ENCODE data around the gene KLK12. TPM values are rescaled to one million over a fixed set of nuclear protein-coding genes. Genes with fewer than 3 reads are reported as not detected.

Gene KLK12
- not detected in 2 replicates for polyA plus RNA-seq (2014; cell fraction: cytosol; rRNA removed)
- not detected in 2 replicates for polyA plus RNA-seq (2014; cell fraction: nucleus; rRNA removed)

- DNase-seq (ENCODE audit: low spot score) = no peak
Observed at GRCh38 chr19:51034704-51035103, at the start of gene KLK12. Gene KLK12 (minus strand): TSS chr19:51035002. CDS start chr19:51034621, 381 bp downstream.

GRCh38 chr19:51084505-51084904 lies 49.7 kb upstream of the KLK12 start:
- DNase-seq (ENCODE audit: low spot score) = no peak

GRCh38 chr19:51083783-51084182 lies 49.0 kb upstream of the KLK12 start:
- no peak for DNase-seq (ENCODE audit: low spot score)

GRCh38 chr19:51083181-51083580 lies 48.4 kb upstream of the KLK12 start:
- DNase-seq (ENCODE audit: low spot score) = no peak

GRCh38 chr19:51082611-51083010 lies 47.8 kb upstream of the KLK12 start, which contains the start of gene KLK14:
Gene KLK14 (minus strand): TSS chr19:51082887. CDS start chr19:51082614, 273 bp downstream.
- no peak for DNase-seq (ENCODE audit: low spot score)

GRCh38 chr19:51081476-51081875 lies 46.7 kb upstream of the KLK12 start:
- no peak for DNase-seq (ENCODE audit: low spot score)

GRCh38 chr19:51079481-51080110 lies 44.8 kb upstream of the KLK12 start:
- no peak for DNase-seq (ENCODE audit: low spot score)

- no peak for DNase-seq (ENCODE audit: low spot score)
Observed at GRCh38 chr19:51078731-51079130, 43.9 kb upstream of the KLK12 start.

- no peak for DNase-seq (ENCODE audit: low spot score)
Observed at GRCh38 chr19:51078104-51078503, 43.3 kb upstream of the KLK12 start.

GRCh38 chr19:51076631-51077213 lies 41.9 kb upstream of the KLK12 start:
- no peak for DNase-seq (ENCODE audit: low spot score)

- DNase-seq (ENCODE audit: low spot score) = no peak
Observed at GRCh38 chr19:51075998-51076397, 41.2 kb upstream of the KLK12 start.

GRCh38 chr19:51071095-51071405 lies 36.2 kb upstream of the KLK12 start:
- no peak for DNase-seq (ENCODE audit: low spot score)

GRCh38 chr19:51070334-51071094 lies 35.7 kb upstream of the KLK12 start:
- no peak for DNase-seq (ENCODE audit: low spot score)

- no peak for DNase-seq (ENCODE audit: low spot score)
Observed at GRCh38 chr19:51066393-51067186, 31.8 kb upstream of the KLK12 start.

GRCh38 chr19:51065221-51065960 lies 30.6 kb upstream of the KLK12 start:
- no peak for DNase-seq (ENCODE audit: low spot score)

GRCh38 chr19:51064534-51065220 lies 29.9 kb upstream of the KLK12 start, which contains the start of gene KLK13:
Gene KLK13 (minus strand): TSS chr19:51065092. CDS start chr19:51065067, 25 bp downstream.
- DNase-seq (ENCODE audit: low spot score) = no peak

- DNase-seq (ENCODE audit: low spot score) = no peak
Observed at GRCh38 chr19:51063664-51064063, 28.9 kb upstream of the KLK12 start.

- no peak for DNase-seq (ENCODE audit: low spot score)
Observed at GRCh38 chr19:51060973-51061372, 26.2 kb upstream of the KLK12 start.

GRCh38 chr19:51060336-51060735 lies 25.5 kb upstream of the KLK12 start:
- no peak for DNase-seq (ENCODE audit: low spot score)

GRCh38 chr19:51059715-51060114 lies 24.9 kb upstream of the KLK12 start:
- DNase-seq (ENCODE audit: low spot score) = no peak
